ENCODE measurements around the gene REC114.

Gene REC114

DNA sequence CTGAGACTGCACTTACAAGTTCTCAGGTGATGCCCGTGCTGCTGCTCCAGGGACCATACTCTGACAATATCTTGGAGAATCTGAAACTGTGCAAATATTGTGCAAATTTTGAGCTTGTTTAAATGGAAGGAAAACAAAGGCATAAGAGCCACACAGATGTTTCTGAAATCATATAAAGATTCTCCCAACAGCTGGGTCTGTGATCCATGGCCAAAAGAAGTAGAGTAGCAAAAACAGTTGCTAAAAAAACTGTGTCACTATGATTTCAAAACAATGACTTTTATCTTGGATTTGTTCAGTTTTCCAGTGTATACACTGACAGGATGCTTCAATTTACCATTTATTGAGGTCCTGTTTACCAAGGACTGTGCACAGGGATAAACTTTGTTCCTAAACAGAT is 164.9 kb downstream of the REC114 start:
- no peak for DNase-seq

DNA sequence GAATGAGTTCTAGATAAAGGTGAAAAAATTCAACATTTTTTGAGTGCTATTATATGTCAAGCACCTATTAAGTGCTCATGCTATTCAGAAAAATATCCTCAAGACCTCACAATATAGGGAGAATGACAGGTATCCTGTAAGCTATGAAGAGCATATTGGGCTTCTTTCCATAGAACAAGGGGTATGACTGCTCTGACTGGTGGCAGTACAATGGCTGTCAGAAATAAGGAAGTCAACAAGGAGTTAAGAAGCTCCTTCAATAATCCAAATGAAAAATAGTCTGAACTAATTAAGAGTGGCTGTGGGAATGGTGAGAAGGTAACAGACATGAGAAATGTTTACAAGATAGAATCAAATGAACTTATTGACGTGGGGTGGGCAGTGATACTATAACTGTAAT is 165.5 kb downstream of the REC114 start:
- DNase-seq = no peak

DNA sequence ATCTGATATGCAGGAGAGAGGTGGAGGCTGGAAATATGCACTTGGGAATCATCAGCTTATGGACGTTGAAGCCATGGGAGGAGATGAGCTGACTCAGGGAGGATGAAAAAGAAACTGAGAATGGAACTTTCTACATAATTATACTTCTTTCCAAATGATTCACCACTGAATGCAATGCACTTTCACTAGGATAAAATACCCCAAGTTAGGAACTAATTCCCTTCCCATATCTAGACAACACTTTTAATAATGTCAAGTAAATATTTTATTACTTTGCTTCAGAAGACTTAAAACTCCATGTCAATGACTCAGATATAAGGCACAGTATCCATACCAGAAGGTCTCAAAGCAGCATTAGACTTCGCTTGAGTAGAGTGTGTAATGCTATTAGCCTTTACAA is 166.0 kb downstream of the REC114 start:
- no peak for DNase-seq
